DND-41 (cell line): ENCODE measurements around the gene CLTCL1.
"Not testable (repeated sequence)": the region's sequence is repeated elsewhere in the genome, so short reads cannot be mapped to it uniquely, and the experiment has no call there.

Source experiments
- ATAC-seq: fragments of 200-7000 bp; cut with Tn5 transposase; 3 replicates; pipeline ENCODE4 v1.9.1; 2021; ENCODE audit warnings: low read depth; ENCODE audit not compliant: insufficient read depth
- DNase-seq: peaks from one replicate; pipeline ENCODE4 v3.0.0-alpha.2; 2020
- H2AFZ ChIP-seq: 2 replicates; pipeline ENCODE4 v1.6.0; 2012; ENCODE audit warnings: low read depth, low read length
- H3K27ac ChIP-seq: 2 replicates; pipeline ENCODE4 v1.5.1; 2012; ENCODE audit warnings: low read length, inconsistent platforms
- H3K27me3 ChIP-seq: fragments of 200-600 bp; sonication (generic); 2 replicates; pipeline ENCODE4 v1.6.0; 2012; ENCODE audit warnings: low read length, mild to moderate bottlenecking, inconsistent platforms; ENCODE audit not compliant: insufficient read depth, poor library complexity
- H3K36me3 ChIP-seq: 2 replicates; pipeline ENCODE4 v1.5.1; 2012; ENCODE audit warnings: low read length, inconsistent platforms; ENCODE audit not compliant: insufficient read depth
- H3K4me1 ChIP-seq: 2 replicates; pipeline ENCODE4 v1.5.1; 2012; ENCODE audit warnings: mild to moderate bottlenecking, low read length; ENCODE audit not compliant: insufficient read depth
- H3K4me2 ChIP-seq: 2 replicates; pipeline ENCODE4 v1.6.0; 2012; ENCODE audit warnings: mild to moderate bottlenecking, moderate library complexity, low read length, inconsistent platforms; ENCODE audit not compliant: insufficient read depth
- H3K4me3 ChIP-seq, 2 experiments: fragments of 200-600 bp in 1 of 2; shearing (Covaris generic) in 1 of 2; 2 replicates each; pipeline ENCODE4 v1.5.1; 2012 to 2016; ENCODE audit warnings: inconsistent platforms in 2 of 2, low read length in 2 of 2, mild to moderate bottlenecking in 2 of 2, low read depth in 1 of 2, moderate library complexity in 1 of 2
- H3K79me2 ChIP-seq: 2 replicates; pipeline ENCODE4 v1.6.0; 2012; ENCODE audit warnings: low read length, inconsistent platforms; ENCODE audit not compliant: insufficient read depth
- H3K9ac ChIP-seq: 2 replicates; pipeline ENCODE4 v1.6.0; 2012; ENCODE audit warnings: low read depth, mild to moderate bottlenecking, inconsistent platforms, low read length, moderate library complexity
- H3K9me3 ChIP-seq: 2 replicates; pipeline ENCODE4 v1.5.1; 2012; ENCODE audit warnings: low read length, moderate library complexity, mild to moderate bottlenecking, inconsistent platforms; ENCODE audit not compliant: insufficient read depth, severe bottlenecking
- H4K20me1 ChIP-seq: 2 replicates; pipeline ENCODE4 v1.6.0; 2012; ENCODE audit warnings: low read length; ENCODE audit not compliant: insufficient read depth
- CTCF ChIP-seq: IDR thresholded peaks from 2 replicates; pipeline ENCODE4 v1.5.1; 2012; ENCODE audit warnings: borderline replicate concordance, low read length, moderate library complexity, mild to moderate bottlenecking; ENCODE audit not compliant: poor library complexity, severe bottlenecking; ENCODE audit errors: extremely low read depth
- EZH2 ChIP-seq: IDR thresholded peaks from 3 replicates; pipeline ENCODE4 v1.6.1; 2012; ENCODE audit warnings: borderline replicate concordance, low read depth, mild to moderate bottlenecking, moderate library complexity, low read length, inconsistent platforms; ENCODE audit not compliant: severe bottlenecking

Gene CLTCL1

DNA sequence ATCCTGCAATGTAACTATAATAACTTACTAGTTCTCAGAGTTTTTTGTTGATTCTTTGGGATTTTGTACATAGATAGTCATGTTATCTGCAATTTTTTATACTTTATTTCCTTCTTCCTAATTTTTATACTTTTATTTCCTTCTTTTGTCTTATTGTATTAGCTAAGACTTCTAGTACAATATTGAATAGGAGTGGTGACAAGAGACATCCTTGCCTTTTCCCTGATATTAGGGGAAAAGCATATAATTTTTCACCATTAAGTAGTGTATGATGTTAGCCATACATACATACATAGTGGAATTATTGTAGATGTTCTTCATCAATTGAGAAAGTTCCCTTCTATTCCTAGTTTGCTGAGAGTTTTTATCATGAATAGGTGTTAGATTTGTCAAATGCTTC, 27.8 kb upstream of the CLTCL1 start:
- ATAC-seq = no peak
- no peaks in the 10 kb centered on the region for H3K4me1 ChIP-seq
- H3K36me3 ChIP-seq = no peaks in the 10 kb centered on the region
- no peak overlapping the region for H3K27ac ChIP-seq
- H2AFZ ChIP-seq = no peak overlapping the region
- H3K9me3 ChIP-seq = peaks cover 26% of the 10 kb centered on the region
- no peak for TF ChIP-seq EZH2
- no peak for TF ChIP-seq CTCF
- H4K20me1 ChIP-seq = no peaks in the 10 kb centered on the region
- no peak overlapping the region for H3K4me3 ChIP-seq
- no peaks in the 10 kb centered on the region for H3K27me3 ChIP-seq
- no peak for DNase-seq
- no peak overlapping the region for H3K4me2 ChIP-seq
- H3K79me2 ChIP-seq = no peaks in the 10 kb centered on the region
- H3K9ac ChIP-seq = no peak overlapping the region

- H3K27me3 ChIP-seq = no peaks in the 10 kb centered on the region
- no peaks in the 10 kb centered on the region for H3K36me3 ChIP-seq
- H3K27ac ChIP-seq = no peak overlapping the region
- H3K9me3 ChIP-seq = peaks cover 26% of the 10 kb centered on the region
- no peaks in the 10 kb centered on the region for H3K79me2 ChIP-seq
- no peak overlapping the region for H3K4me3 ChIP-seq
- no peak for TF ChIP-seq CTCF
- no peak for TF ChIP-seq EZH2
- no peaks in the 10 kb centered on the region for H4K20me1 ChIP-seq
- no peak overlapping the region for H3K4me2 ChIP-seq
- no peak overlapping the region for H2AFZ ChIP-seq
- DNase-seq (no peak), ATAC-seq (no peak)
- no peak overlapping the region for H3K9ac ChIP-seq
- no peaks in the 10 kb centered on the region for H3K4me1 ChIP-seq
These were observed 26.3 kb upstream of the CLTCL1 start for GRCh38 chr22:19317865-19318264.

GRCh38 chr22:19307872-19308271, 16.4 kb upstream of the CLTCL1 start:
- no peak overlapping the region for H3K9ac ChIP-seq
- H3K4me1 ChIP-seq = no peaks in the 10 kb centered on the region
- ATAC-seq = no peak
- H3K9me3 ChIP-seq = no peaks in the 10 kb centered on the region
- H3K4me3 ChIP-seq = no peak overlapping the region
- H3K79me2 ChIP-seq = no peaks in the 10 kb centered on the region
- TF ChIP-seq CTCF (no peak), EZH2 (no peak)
- H3K27me3 ChIP-seq = no peaks in the 10 kb centered on the region
- no peak overlapping the region for H2AFZ ChIP-seq
- no peak for DNase-seq
- no peaks in the 10 kb centered on the region for H3K36me3 ChIP-seq
- H4K20me1 ChIP-seq = no peaks in the 10 kb centered on the region
- no peak overlapping the region for H3K27ac ChIP-seq
- H3K4me2 ChIP-seq = no peak overlapping the region

- H3K4me1 ChIP-seq, H3K27me3 ChIP-seq, H4K20me1 ChIP-seq, H3K9me3 ChIP-seq, H3K79me2 ChIP-seq, H3K27ac ChIP-seq, H3K9ac ChIP-seq, H2AFZ ChIP-seq, H3K4me2 ChIP-seq, H3K36me3 ChIP-seq, ATAC-seq, DNase-seq, H3K4me3 ChIP-seq: not testable (repeated sequence)
These were observed 15.0 kb upstream of the CLTCL1 start for GRCh38 chr22:19306535-19306934.
